GM12873 (cell line): ENCODE results near the gene MBIP.

Source experiments
- TF ChIP-seq, protein P1 (sequence below): IDR thresholded peaks from 2 replicates; pipeline ENCODE4 v1.5.1; 2012; ENCODE audit warnings: low read depth, mild to moderate bottlenecking, moderate library complexity, low read length, control low read depth; ENCODE audit not compliant: insufficient read depth; ENCODE audit errors: missing control alignments

The MBIP gene

DNA sequence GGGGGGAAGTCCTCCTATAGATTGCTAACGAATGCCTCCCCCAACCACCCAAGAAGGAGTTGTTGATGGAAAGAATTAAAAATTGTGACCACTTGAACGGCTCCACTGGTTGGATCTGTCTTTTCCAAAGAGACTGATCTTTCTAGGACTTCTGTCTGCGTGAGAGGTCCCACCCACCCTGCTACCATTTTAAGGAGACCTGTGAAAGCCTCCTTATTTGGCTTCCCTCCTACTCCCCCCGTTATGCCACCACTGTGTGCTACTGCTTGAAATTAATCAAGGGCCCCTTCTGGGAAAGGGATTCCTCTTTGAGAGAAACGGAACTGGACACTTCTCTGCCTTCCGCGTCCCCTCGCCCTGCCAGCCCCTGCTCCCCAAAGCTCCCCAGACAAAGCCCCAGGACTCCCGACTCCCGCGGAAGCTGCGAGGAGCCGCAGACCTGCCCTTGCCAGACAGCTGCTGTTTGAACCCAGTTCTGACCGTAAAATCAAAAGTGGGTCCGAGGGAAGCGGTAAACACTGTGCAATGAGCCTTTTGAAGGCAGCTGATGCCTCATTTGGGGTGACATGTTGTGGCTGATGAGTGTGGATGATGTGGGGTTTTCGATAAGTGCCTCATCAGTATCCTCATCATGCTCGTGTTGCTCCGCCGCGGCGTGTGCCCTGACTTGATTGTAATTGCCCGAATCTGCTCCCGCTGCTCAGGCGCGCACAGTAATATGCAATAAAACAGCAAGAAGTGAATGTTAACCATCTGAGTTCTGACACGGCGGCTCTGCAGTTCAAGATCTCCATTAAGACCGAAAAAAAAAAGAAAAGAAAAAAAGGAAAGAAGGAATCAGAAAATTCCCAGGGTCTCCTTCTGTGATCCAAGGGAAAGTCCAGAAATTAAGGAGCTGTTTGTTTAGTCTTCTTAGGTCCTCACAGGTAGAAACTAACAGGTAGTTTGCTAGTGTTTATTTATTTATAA, 48.2 kb downstream of the MBIP start:
- TF ChIP-seq, protein P1, sequence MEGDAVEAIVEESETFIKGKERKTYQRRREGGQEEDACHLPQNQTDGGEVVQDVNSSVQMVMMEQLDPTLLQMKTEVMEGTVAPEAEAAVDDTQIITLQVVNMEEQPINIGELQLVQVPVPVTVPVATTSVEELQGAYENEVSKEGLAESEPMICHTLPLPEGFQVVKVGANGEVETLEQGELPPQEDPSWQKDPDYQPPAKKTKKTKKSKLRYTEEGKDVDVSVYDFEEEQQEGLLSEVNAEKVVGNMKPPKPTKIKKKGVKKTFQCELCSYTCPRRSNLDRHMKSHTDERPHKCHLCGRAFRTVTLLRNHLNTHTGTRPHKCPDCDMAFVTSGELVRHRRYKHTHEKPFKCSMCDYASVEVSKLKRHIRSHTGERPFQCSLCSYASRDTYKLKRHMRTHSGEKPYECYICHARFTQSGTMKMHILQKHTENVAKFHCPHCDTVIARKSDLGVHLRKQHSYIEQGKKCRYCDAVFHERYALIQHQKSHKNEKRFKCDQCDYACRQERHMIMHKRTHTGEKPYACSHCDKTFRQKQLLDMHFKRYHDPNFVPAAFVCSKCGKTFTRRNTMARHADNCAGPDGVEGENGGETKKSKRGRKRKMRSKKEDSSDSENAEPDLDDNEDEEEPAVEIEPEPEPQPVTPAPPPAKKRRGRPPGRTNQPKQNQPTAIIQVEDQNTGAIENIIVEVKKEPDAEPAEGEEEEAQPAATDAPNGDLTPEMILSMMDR = no peak

DNA sequence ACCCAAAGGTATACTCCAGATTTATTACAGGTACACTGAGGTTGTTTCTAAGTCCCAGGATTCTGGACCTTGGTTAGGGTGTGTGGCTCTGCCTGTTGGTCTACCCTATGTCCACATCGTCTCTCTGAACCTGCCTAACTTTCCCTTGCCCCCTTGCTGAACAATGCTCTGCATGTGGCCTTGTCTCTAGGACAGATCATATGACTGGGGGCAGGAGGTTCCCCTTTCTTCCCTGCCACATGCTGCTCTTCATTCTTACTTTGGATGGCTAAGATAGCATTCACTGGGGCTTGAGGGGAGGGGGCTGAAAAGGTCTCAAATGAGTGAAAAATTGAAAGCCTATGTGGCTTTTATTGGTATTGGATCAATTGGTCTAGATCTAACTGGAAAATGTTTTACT, 49.2 kb downstream of the MBIP start:
- TF ChIP-seq, protein P1 = no peak

DNA sequence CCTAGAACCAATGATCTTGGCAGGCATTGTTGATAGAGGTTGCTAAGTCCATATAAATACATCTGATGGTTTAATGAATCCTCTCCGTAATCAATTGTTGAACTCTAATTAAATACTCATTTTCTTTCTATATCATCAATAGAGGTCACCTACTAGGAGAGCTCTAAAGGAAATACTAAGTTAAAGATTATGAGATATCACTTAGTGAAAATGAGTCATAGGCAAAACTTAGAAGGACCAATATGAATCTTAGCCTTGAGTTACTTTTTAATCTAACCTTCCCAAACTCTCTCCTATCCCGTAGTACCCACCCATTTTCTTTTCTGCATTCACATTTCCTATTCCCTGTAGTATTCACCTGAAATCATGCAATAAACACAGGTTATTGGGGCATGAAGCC, 50.2 kb downstream of the MBIP start:
- TF ChIP-seq, protein P1 = no peak

DNA sequence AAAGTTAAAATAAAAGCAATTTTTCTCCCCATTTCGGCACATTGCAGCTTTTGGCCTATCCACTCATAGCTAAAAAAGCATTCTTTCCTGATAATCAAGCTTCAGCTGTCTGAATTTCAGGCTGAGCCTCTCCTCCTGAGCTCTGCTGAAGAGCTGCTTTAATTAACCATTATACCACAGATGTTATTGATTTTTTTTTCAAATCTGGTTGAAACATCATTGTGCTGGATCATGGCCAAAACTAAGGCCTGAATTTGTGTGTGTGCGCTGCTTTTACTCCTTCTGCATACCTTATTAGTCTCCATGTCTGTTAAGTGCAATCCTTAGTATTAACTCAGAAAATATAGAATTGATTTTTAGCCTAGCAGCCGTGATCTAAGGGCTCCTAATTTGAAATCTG, 52.3 kb downstream of the MBIP start:
- TF ChIP-seq, protein P1 = no peak

DNA sequence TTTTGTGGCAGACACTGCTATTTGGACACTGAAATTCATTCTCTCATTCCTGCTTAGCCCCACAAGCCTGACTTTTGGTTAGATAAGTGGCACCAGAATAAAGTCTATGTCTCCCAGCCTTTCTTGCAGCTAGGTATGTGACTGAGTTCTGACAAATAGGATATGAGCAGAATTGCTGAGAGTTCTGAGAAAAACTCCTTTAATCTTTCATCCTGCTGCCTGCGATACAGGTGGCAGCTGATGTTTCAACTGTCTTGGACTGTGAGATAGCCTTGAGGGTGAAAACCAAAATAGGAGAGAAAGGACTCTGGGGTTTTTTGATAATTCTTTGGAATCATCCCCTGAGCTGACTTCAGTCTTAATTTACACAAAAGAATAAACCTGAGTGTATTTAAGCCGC, 55.8 kb downstream of the MBIP start:
- TF ChIP-seq, protein P1 = no peak

DNA sequence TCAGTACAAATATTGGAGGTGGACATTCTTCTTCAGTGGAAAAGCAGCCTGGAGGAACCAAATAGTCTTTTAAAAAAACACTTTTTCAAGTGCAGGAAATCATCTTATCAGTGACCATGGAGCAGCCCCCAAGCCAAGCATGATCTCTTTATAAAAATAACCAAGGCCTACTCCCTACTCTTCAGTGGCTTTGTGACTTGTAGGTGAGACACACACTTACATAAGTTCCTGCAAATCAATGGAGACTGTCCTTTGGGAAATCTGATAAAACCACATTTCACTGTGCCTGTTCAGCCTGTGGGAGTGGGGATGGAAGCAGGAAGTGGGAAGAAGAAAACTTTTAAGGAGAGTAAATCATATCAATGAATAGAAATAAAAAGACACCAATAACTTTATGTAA, 56.3 kb downstream of the MBIP start:
- TF ChIP-seq, protein P1 = no peak

DNA sequence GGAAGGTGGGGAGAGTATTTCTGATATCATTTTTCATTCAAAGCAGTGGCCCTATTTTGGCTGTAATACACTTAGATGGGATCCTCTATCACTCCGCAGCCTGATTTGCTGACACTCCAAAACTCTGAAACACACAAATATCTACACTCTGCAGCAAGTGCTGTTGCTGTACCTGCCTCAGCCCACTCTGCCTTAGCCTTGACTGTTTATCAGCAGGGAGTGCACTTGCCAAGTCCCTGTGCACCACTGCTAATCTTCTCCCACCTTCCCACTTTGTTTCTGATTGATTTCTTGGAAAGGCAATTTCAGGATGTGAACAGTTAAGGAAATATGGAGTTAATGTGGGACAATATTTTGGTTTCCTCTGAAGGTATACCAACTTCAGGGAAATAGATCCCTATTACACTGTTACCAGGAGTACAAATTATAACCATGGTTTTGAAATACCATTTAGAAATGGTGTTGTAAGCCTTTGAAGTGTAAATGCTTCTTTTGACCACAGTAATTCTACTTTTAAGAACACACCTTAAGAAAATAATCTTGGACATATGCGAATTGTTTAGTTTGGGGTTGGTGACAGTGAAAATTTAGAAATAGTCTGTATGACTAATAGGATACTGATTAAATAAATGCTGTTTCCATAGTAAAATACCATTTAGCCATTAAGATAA, 59.3 kb downstream of the MBIP start:
- TF ChIP-seq, protein P1 = no peak
